Astrocyte of the spinal cord (primary cell): ENCODE measurements around the gene VAV1.

Source experiments
- DNase-seq: peaks from one replicate; pipeline ENCODE4 v3.0.0; 2011; ENCODE audit warnings: low read depth, low spot score
- H3K4me3 ChIP-seq: 2 replicates; pipeline ENCODE4 v1.5.1; 2011; ENCODE audit warnings: low read depth, mild to moderate bottlenecking, low read length, moderate library complexity
- CTCF ChIP-seq: IDR thresholded peaks from 2 replicates; pipeline ENCODE4 v1.5.1; 2012; ENCODE audit warnings: low read depth, mild to moderate bottlenecking, low read length, inconsistent platforms
- in situ Hi-C: cut with HindIII; loops from 2 replicates; pipeline ENCODE4 v1.10.0; 2017; ENCODE audit warnings: low sequenced_read_pairs

VAV1 gene

GRCh38 chr19:6832412-6832811 lies 59.9 kb downstream of the VAV1 start:
- no peak for TF ChIP-seq CTCF
- no peak overlapping the region for H3K4me3 ChIP-seq
- in situ Hi-C loops, result no loop called here
- no peak for DNase-seq

GRCh38 chr19:6833166-6833790 lies 60.8 kb downstream of the VAV1 start:
- no peak for TF ChIP-seq CTCF
- in situ Hi-C loops, result no loop called here

GRCh38 chr19:6834433-6834832 lies 61.9 kb downstream of the VAV1 start:
- no peak for DNase-seq
- in situ Hi-C loops, result no loop called here
- no peak for TF ChIP-seq CTCF
- H3K4me3 ChIP-seq, result no peak overlapping the region

More at GRCh38 chr19:6833166-6833790, 60.8 kb downstream of the VAV1 start:
- no peak for DNase-seq
- no peak overlapping the region for H3K4me3 ChIP-seq

- H3K4me3 ChIP-seq, result no peak overlapping the region
- no peak for TF ChIP-seq CTCF
- in situ Hi-C loops, result no loop called here
- DNase-seq, result no peak
Observed at GRCh38 chr19:6835501-6835900, 63.0 kb downstream of the VAV1 start.

- TF ChIP-seq CTCF, result no peak
- no peak for DNase-seq
- H3K4me3 ChIP-seq, result no peak overlapping the region
- in situ Hi-C loops, result no loop called here
Observed at GRCh38 chr19:6837525-6837924, 65.0 kb downstream of the VAV1 start.

GRCh38 chr19:6838062-6838655 lies 65.7 kb downstream of the VAV1 start:
- no peak for TF ChIP-seq CTCF
- H3K4me3 ChIP-seq, result no peak overlapping the region
- DNase-seq, result no peak
- in situ Hi-C loops, result no loop called here
